ENCODE data around the gene CUBN. TPM values are rescaled to one million over a fixed set of nuclear protein-coding genes. Genes with fewer than 3 reads are reported as not detected.

Gene CUBN
- total and polyA plus RNA-seq, 2 of the 13 experiments (the other 11 are each of a cell fraction or from before 2014, with no cell fraction given) = 0.27 to 0.32 TPM

DNA sequence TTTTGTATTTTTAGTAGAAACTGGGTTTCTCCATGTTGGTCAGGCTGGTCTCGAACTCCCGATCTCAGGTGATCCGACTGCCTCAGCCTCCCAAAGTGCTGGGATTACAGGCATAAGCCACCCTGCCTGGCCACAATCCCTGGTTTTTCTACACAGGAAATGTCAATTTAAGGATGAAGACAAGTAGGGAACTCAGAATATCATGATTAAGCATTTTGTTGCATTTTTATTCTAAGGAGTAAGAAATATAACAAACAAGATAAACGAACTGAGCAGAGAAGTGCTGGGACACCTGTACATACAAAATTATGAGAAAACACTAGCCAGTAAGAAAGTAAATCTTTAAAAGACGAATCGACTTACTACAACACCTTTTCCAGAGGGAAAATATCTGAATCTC, 69.3 kb downstream of the CUBN start:
- Histone ChIP-seq H3K27me3 (ENCODE audit: control insufficient read depth in 1 of 2, insufficient read depth in 2 of 2, low read length in 2 of 2) (no peaks in the 10 kb centered on the region), H3K4me1 (ENCODE audit: insufficient read depth, low read length) (no peaks in the 10 kb centered on the region), H3K27ac (ENCODE audit: extremely low read length, insufficient read depth, low read length) (no peak overlapping the region), H3K9ac (ENCODE audit: insufficient read depth, low read depth, low read length) (no peak overlapping the region), H4K20me1 (ENCODE audit: insufficient read depth, low read length) (no peaks in the 10 kb centered on the region), H3K4me2 (ENCODE audit: low read depth, low read length) (no peak overlapping the region), H3K4me3 (replicated peaks in 1 of 3; ENCODE audit: insufficient read depth in 1 of 3, low read depth in 2 of 3, low read length in 3 of 3) (no peak overlapping the region), H3K9me3 (ENCODE audit: low read length) (no peaks in the 10 kb centered on the region), H3K36me3 (replicated peaks in 1 of 2; ENCODE audit: control insufficient read depth in 1 of 2, insufficient read depth in 2 of 2, low read length in 2 of 2) (no peaks in the 10 kb centered on the region), H3K79me2 (ENCODE audit: insufficient read depth, low read length) (no peaks in the 10 kb centered on the region), H2AFZ (ENCODE audit: low read length) (no peak overlapping the region)
- ChIA-PET CTCF (ENCODE audit: low intra/inter-chr PET ratio, low total read pairs) (no interaction called here), POLR2A (no interaction called here)
- FAIRE-seq = no peak
- DNase-seq (ENCODE audit: low spot score) = no peak
- no peak for ATAC-seq
- TF ChIP-seq MAFK (conservative IDR thresholded peaks at IDR 0.05 in 1 of 2, IDR thresholded peaks at IDR 0.05 in 1 of 2; ENCODE audit: low read length in 2 of 2) (peak in 1 of 2 experiments; percentile 6; a peak in 1 of 4 replicates), ZFYVE20 (CRISPR knock-in tag; IDR thresholded peaks at IDR 0.05; ENCODE audit: borderline replicate concordance, low read depth) (no peak)
- intact Hi-C loops (cut with micrococcal nuclease; ENCODE audit: unreplicated experiment) = no loop called here
- in situ Hi-C loops (cut with HindIII; ENCODE audit: extremely low pct_ligation_motif_present, low pct_unique_long_range_greater_than_20kb) = no loop called here
- 55% methylated on average over 6 of the region's 6 CpGs for WGBS (ENCODE audit: low lambda C conversion rate)
- BruUV-seq (replicated peaks) = no TSS peak

DNA sequence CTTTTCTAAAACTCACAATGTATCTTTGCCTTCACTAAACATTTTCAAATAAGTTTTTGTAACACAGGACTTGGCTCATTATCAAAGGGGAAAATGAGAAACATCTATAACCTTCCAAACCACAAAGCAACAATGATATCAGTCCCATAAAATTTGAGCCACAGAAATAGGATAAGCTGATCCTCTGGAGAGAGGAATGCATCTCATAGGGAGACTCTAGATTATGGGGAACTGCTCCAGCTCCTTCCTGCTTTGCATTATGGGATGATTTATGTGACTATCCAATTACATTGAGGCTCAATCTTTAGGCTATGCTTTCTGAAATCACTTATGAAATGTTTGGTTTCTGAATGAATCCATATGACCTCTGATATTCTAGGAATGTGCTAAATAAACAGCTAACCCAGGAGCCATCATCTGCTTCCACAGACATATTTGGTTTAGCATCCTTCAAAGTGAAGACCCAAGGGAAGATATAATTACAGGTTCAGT, 70.4 kb downstream of the CUBN start:
- no peak overlapping the region for H3K9ac ChIP-seq (ENCODE audit: insufficient read depth, low read depth, low read length)
- ATAC-seq (no peak), FAIRE-seq (no peak), DNase-seq (ENCODE audit: low spot score) (no peak)
- no peak overlapping the region for H3K4me3 ChIP-seq (replicated peaks in 1 of 3; ENCODE audit: insufficient read depth in 1 of 3, low read depth in 2 of 3, low read length in 3 of 3)
- TF ChIP-seq, protein P1, sequence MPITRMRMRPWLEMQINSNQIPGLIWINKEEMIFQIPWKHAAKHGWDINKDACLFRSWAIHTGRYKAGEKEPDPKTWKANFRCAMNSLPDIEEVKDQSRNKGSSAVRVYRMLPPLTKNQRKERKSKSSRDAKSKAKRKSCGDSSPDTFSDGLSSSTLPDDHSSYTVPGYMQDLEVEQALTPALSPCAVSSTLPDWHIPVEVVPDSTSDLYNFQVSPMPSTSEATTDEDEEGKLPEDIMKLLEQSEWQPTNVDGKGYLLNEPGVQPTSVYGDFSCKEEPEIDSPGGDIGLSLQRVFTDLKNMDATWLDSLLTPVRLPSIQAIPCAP (CRISPR knock-in tag; IDR thresholded peaks at IDR 0.05; ENCODE audit: low read depth) = no peak
- TF ChIP-seq ZNF747 (CRISPR knock-in tag; IDR thresholded peaks at IDR 0.05; ENCODE audit: borderline replicate concordance) (no peak), TAF1 (CRISPR knock-in tag; IDR thresholded peaks at IDR 0.05) (no peak), FOXA1 (IDR thresholded peaks at IDR 0.05) (no peak), FOXA1 (CRISPR knock-in tag; IDR thresholded peaks at IDR 0.05) (0 out of 2 replicates have a peak, but pooled peaks have one; percentile 9)
- in situ Hi-C loops (cut with HindIII; ENCODE audit: extremely low pct_ligation_motif_present, low pct_unique_long_range_greater_than_20kb) = no loop called here
- CTCF ChIA-PET (ENCODE audit: low intra/inter-chr PET ratio, low total read pairs) = no interaction called here
- intact Hi-C loops (cut with micrococcal nuclease; ENCODE audit: unreplicated experiment) = no loop called here
- H2AFZ ChIP-seq (ENCODE audit: low read length) = no peak overlapping the region
- no peak overlapping the region for H3K4me2 ChIP-seq (ENCODE audit: low read depth, low read length)
- H3K79me2 ChIP-seq (ENCODE audit: insufficient read depth, low read length) = no peaks in the 10 kb centered on the region
- no peaks in the 10 kb centered on the region for H3K27me3 ChIP-seq (ENCODE audit: control insufficient read depth in 1 of 2, insufficient read depth in 2 of 2, low read length in 2 of 2)
- BruUV-seq (replicated peaks) = no TSS peak
- no peaks in the 10 kb centered on the region for H3K36me3 ChIP-seq (replicated peaks in 1 of 2; ENCODE audit: control insufficient read depth in 1 of 2, insufficient read depth in 2 of 2, low read length in 2 of 2)
- POLR2A ChIA-PET = no interaction called here
- H3K27ac ChIP-seq (ENCODE audit: extremely low read length, insufficient read depth, low read length) = no peak overlapping the region
- H3K4me1 ChIP-seq (ENCODE audit: insufficient read depth, low read length) = no peaks in the 10 kb centered on the region
- H4K20me1 ChIP-seq (ENCODE audit: insufficient read depth, low read length) = no peaks in the 10 kb centered on the region
- no peaks in the 10 kb centered on the region for H3K9me3 ChIP-seq (ENCODE audit: low read length)
